H1 (cell line): ENCODE measurements around the gene TRIM29. TPM values are rescaled to one million over a fixed set of nuclear protein-coding genes. Genes with fewer than 3 reads are reported as not detected.

Experiments
- BRCA1 ChIP-seq: IDR thresholded peaks from 2 replicates; pipeline ENCODE4 v1.6.1; 2012; ENCODE audit warnings: low read depth, low read length, improper control_type of control experiment
- CBX8 ChIP-seq: fragments of 300-800, 300-1000 bp; sonication (generic); IDR thresholded peaks from 2 replicates; pipeline ENCODE4 v1.7.1; 2016; ENCODE audit warnings: low read depth, low read length, borderline replicate concordance
- CEBPB ChIP-seq: IDR thresholded peaks from 2 replicates; pipeline ENCODE4 v1.6.1; 2012; ENCODE audit warnings: low read depth, low read length
- FOSL1 ChIP-seq: IDR thresholded peaks from 2 replicates; pipeline ENCODE4 v1.6.1; 2011; ENCODE audit warnings: mild to moderate bottlenecking, low read depth, low read length, moderate library complexity; ENCODE audit not compliant: insufficient read depth
- PHF8 ChIP-seq: fragments of 200-600 bp; sonication (generic); conservative IDR thresholded peaks from 2 replicates; pipeline ENCODE4 v1.7.1; 2012; ENCODE audit warnings: low read depth, mild to moderate bottlenecking, inconsistent platforms, low read length, moderate library complexity
- SP2 ChIP-seq: IDR thresholded peaks from 2 replicates; pipeline ENCODE4 v1.6.1; 2012; ENCODE audit warnings: mild to moderate bottlenecking, low read length, inconsistent platforms
- SUZ12 ChIP-seq: fragments of 200-600 bp; sonication (generic); IDR thresholded peaks from 2 replicates; pipeline ENCODE4 v1.6.1; 2012; ENCODE audit warnings: mild to moderate bottlenecking, inconsistent platforms, low read length, moderate library complexity, mixed read lengths
- polyA plus RNA-seq, 7 experiments: library from polyadenylated mRNA; depleted of rRNA in 3 of 7; stranded (reverse) in 5 of 7; unstranded in 2 of 7; fragments of >200 nt in 5 of 7; fragments of 200-250 nt in 2 of 7; gene quantifications; 1 replicate in 5 of 7; 2 replicates in 1 of 7; 4 replicates in 1 of 7; pipeline versions ENCODE4 v1.2.1 to v1.2.3, GENCODE V29; 2011 to 2013; ENCODE audit warnings: missing spikeins in 2 of 7, mixed read lengths in 2 of 7
- total RNA-seq: library from RNA; stranded (reverse); fragmentation: NEBNext Ultra II Directional; extraction: Animal tissue kit (Norgen Biotek cat#: 25700); gene quantifications from 2 replicates; pipeline ENCODE4 v1.2.1, GENCODE V29; 2021

The TRIM29 gene
- total and polyA plus RNA-seq, 2 of the 8 experiments (the other 6 are each of a cell fraction or from before 2014, with no cell fraction given): 0.17 to 0.43 TPM

DNA sequence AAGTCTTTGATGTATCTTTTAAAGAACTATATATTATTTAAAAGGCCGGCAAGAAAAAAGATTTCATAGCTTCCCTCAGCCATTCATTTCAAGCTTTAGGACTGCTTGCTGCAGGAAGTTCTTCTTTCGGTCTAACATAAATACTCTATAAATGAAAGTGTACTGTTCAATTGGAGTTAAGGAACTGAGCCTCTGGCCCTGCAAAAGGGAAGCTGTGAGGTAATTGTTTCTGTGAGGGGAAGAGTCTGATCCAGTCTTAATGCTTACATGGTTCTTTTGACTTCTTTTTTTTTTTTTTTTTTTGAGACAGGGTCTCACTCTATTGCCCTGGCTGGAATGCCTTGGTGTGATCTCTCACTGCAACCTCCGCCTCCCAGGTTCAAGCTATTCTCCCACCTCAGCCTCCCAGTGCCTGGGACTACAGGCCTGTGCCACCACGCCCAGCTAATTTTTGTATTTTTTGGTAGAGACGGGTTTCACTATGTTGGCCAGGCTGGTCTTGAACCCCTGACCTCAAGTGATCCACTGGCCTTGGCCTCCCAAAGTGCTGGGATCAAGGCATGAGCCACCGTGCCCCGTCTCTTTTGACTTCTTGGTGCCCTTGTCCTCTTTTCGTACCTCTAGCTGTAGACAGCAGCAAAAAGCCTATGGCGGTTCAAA lies 4.7 kb upstream of the TRIM29 start (continued):
- no peak for TF ChIP-seq SP2
- no peak for TF ChIP-seq CBX8
- no peak for TF ChIP-seq FOSL1
- no peak for TF ChIP-seq CEBPB
- TF ChIP-seq SUZ12: no peak
- TF ChIP-seq PHF8: no peak
- TF ChIP-seq BRCA1: no peak
